Activated CD4-positive, alpha-beta T cell treated with anti-CD3 and anti-CD28 coated beads for 24 hours (primary cell): Measurements from ENCODE around the gene SMARCA2.
A peak's percentile ranks its signal among the peaks of the same experiment; 100 is the strongest.

Experiments
- DNase-seq, 2 donors: peaks; one replicate each; pipeline ENCODE4 v3.0.0-alpha.2; 2020; ENCODE audit warnings: low read depth in 2 of 2

SMARCA2 gene

DNA sequence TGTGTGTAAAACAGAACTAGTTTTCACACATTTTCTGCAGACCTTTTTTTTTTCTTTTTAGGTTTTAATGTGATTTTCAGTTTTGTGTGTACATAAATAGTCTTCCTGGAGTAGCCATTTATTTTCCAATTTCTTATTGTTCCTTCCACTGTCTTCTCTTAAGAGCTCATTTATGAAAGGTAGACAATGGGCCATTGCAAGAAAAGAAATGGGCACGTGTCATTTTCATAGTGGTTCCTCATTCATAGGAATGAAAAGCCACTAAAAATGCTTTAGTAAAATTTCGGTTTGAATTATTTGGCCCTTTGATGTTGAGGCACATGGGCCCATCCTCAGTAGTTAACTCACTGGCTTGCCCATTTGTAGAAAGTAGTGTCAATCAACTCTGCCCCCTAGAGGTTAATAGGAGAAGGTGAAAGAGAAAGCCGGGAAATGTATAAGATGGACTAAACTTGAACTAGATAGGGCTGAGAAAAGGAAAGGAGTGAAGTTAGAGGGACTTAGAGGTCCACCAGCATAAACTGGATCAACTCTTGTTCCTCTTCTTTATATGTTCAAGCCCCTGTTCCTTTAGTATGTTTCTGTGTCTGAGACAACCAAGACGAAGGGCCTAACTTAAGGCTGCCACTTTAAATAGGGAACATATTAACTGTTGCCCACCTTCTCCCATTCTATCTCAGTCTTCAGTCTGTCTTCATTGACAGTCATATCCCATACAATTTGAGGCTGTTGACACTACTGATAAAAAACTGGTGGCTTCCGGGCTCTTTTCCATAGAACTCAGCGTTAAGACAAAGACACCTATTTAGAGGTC, 72.6 kb downstream of the SMARCA2 start:
- peak in 1 of 2 donors; percentile 12 for DNase-seq

DNA sequence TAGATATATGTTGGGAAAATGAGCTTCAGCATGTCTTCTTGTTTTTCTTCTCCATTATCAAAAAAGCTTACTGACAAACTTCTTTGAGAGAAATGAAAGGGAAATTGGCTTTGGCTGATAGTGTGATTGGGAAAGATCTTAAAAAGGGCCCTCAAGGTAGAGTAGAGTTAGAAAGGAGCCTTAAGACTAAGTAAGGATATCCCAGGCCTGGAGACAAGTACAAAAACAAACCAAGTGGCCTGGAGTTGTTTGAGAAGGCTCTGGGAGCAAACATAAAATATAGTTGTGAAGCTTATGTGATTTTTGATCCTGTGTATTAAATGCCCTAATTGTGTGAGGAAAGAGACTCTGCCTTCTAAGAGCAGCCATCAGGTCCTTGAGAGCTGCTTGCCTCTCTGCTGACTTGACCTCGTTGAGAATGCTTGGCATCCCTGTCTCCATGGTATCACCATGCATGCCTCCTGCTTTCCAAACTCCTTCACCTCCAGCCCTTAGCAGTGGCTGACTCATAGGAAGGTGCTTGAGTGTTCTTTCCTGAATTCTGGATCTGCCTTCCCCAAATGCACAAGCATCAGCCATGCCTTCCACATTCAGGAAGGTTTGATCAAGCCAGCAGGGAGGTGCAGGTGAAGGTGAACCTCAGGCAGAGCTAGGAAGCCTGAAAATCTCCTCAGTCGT, 78.9 kb downstream of the SMARCA2 start:
- no peak for DNase-seq

DNA sequence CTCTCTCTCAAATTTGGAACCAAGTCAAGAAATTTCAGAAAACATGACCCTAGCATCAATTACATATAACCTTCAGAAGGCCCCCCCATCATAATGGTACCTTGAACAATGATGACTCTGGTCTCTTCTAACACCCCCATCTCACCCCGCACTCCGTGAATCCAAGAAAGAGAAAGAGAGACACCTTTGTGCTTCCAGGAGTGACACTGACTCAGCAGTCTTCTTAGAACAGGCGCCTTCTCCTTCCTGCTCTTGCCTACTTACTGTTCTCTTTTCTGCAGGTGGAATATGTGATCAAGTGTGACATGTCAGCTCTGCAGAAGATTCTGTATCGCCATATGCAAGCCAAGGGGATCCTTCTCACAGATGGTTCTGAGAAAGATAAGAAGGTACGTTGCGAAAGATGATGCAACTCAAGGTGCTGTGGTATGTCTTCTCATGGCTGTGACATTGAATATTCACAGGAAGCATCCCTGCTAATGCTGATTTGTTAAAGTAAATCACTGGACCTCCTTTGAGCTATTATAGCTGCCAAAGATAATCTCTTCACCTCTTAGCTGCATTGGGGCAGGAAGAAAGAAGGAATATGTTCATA, 81.3 kb downstream of the SMARCA2 start:
- DNase-seq, result no peak

DNA sequence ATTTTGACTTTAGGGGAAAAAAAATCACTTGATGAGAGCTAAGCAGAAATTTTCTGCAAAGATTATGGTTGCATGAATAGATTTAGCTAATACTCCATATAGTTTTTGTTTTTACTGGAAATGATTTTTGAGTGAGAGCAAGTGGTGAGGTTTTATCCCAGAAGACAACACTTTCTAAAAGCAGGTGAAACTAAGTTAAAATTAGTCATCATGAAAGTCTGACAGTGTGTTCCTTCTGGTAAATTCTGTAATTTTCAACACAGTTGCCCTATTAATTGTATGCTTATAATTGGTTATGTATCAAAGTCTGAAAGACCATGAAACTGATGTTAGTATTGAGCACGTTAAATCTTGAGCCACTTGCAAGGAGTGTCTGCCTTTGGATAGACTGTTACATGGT, 91.5 kb downstream of the SMARCA2 start:
- no peak for DNase-seq

DNA sequence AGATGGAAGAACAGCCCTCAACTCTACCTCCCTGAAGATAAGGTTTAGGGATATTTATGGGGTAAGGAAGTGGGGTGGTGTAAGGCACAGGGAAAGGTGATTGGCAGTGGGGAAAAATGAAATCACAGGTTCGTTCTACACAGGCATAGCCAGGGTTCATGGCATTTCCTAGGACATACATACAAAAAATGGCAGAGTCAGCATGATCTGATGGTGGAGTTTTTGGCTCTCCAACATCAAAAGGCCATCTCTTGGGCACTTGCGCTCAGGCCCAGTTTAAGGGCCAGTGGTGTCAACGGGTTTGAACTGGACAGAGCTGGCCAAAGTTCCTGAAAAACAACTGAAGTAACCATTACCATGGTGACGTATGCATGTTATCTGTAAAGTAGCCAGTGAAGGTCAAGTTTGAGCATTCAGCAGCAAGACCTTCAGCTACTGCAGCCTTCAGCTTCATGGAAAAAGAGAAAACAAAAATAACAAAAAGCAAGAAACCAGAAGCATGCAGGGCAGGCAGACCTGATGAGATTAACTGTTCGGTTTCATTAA, 92.8 kb downstream of the SMARCA2 start:
- DNase-seq, result no peak

GRCh38 chr9:2109069-2109650, 94.0 kb downstream of the SMARCA2 start:
- no peak for DNase-seq

- no peak for DNase-seq
These were observed 94.9 kb downstream of the SMARCA2 start for GRCh38 chr9:2110036-2110435.

GRCh38 chr9:2116073-2116472, 100.9 kb downstream of the SMARCA2 start:
- DNase-seq, result no peak

- DNase-seq, result no peak
These were observed 102.4 kb downstream of the SMARCA2 start for GRCh38 chr9:2117527-2117926.

DNA sequence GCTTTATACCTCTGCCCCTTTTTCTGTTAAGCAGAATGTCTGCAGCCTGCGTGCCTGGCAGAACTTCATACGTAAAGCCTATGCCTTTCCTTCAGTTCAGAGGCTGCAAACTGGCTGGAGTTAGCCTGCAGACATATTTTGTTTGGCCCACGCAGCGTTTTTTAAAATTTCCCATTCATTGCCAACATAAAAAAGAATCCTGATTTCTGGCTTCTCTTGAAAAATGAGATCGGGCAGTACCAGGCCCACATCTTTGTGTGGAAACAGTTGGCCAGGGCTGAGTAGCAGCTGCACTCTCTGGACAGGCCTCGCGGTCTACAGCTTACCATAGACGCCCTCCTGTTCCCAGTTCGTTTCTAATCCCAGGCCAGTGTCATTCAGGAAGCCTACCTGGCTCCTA, 104.4 kb downstream of the SMARCA2 start:
- DNase-seq, result no peak

GRCh38 chr9:2120926-2121689, 106.0 kb downstream of the SMARCA2 start:
- no peak for DNase-seq

DNA sequence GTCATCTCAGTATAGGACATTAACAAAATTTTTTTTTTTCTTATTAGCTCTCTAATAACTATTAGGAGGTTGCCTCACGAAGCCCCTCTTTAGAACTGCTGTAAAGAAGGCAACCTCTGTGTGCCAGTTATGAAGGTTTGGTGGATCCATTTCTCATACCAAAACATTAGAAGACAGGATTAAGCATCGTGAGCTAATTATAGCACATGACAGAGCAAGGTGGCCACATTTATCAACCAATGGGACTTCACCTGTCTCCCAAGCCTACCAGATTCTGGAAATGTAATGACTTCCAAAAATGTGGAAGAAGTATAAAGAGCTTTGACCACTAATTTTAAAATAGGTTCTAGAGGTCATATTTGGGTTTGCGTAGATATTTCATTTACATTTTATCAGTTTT, 107.2 kb downstream of the SMARCA2 start:
- no peak for DNase-seq

DNA sequence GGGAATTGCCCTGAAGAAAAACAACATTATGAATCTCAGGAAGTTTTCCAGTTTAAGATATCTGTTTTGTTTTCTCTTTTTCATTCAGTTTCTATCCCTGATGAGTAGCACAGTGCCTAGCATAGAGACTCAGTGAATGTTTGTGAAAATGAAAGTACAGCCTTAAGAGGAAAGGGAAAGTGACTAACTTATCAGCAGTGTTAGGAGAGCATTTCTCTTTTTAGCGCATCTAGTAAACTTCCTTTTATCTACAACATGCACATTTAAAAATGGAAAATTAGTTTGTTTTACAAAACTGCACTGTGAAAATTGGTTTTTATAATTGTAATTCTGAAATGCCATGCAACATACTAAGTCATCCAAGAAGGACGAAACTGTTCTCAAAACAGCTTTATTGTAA, 110.8 kb downstream of the SMARCA2 start:
- DNase-seq, result no peak

GRCh38 chr9:2126331-2126803, 111.2 kb downstream of the SMARCA2 start:
- DNase-seq, result no peak

DNA sequence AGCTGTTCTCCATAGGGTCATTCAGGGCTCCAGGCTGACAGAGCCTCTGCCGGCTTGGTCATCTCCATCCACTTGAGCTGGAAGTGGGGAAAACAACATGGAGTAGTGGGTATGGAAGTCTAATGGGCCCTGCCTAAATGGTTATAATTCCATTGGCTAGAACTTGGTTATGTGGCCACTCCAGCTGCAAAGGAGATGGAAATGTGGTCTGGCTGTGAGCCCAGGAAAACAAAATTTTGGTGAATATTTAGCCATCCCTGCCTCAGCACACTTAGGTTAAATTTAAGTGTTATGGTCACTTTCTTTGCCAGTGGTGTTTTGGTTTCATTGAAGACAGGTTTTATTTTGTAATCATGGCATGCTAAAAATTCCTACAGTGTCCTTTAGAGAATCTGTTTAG, 112.3 kb downstream of the SMARCA2 start:
- DNase-seq, result no peak

DNA sequence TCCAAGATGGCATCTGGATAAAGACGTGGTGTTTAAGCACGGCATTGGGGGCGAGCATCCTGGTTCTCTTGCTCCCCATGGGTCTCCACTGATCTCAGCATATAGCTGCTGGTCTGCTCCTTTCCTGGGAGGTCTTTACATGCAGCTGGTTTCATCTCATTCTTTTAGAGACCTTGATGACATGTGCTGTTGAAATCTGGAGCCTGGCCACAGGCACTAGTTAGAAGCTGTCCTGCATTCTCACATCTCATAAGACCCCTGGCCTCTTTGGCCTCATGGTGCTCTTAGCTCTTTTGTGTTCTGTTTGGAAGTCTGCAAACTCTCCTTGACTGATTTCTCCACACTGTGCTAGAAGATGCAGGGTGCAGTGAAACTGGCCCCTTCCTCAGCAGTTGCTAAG, 113.0 kb downstream of the SMARCA2 start:
- DNase-seq, result no peak

DNA sequence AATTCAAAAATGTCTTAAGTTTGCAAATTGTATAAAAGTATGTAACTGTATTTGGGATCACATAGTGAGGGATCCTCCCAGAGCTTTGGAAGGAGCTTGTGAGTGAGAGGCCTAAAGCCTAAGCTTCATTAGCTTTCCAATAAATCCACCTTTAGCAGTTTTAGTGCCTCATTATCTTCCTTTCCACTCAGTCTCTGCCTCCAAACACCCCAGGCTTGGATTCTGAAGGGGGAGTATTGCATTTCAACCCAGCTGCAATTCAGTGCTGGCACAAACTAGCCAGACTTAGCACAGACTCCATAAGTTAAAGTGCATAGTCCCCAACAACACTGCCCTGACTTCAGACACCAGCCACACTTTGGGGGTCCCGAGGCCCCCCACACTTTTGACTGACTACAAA, 113.5 kb downstream of the SMARCA2 start:
- no peak for DNase-seq

GRCh38 chr9:2130941-2131340, 115.8 kb downstream of the SMARCA2 start:
- DNase-seq, result no peak

- DNase-seq, result no peak
These were observed 117.4 kb downstream of the SMARCA2 start for GRCh38 chr9:2132484-2133082.

DNA sequence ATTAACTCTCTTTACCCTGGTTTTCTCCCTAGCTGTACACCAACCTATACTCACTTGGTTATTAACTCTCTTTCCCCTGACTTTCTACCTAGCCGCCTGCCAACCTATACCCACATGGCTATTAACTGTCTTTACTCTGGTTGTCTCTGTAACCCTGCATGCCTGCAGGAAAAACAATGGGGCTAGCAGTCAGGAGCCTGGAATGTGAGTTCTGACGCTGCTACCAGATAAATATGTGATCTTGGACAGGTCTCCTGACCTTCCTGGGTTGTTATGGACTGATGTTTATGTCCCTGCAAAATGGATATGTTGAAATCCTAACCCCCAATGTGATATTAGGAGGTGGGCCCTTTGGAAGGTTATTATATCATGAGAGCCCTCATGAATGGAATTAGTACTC, 119.2 kb downstream of the SMARCA2 start:
- DNase-seq, result no peak

DNA sequence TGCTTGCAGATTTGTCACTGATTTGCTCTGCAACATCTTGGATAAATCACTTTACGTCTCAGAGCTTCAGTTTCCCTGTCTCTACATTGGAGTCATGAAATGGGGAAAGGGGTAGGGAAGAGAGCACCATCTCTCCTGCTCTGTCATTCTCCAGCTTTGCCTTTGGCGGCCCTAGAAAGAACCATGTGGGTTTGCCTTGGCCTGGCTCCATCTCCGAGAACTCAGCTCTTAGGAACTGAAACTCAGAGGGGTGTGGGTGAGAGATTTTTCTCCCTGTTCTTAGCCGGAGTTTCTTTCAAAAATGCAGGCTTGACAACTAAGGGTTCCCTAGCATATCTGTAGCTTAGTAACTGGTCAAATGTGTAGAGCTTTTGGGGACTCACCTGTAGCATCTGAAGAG, 123.5 kb downstream of the SMARCA2 start:
- no peak for DNase-seq
